Measurements from ENCODE around the gene ABCB10. TPM values are rescaled to one million over a fixed set of nuclear protein-coding genes. Genes with fewer than 3 reads are reported as not detected.

The ABCB10 gene
- total RNA-seq (2022; extraction: Qiagen RNA extraction; ENCODE audit: low read depth) = 13.6 to 19.5 TPM (median 19.3 TPM) in 5 replicates

GRCh38 chr1:229558460-229559335 lies at the start of gene ABCB10:
TSS of gene ABCB10 (minus strand) at chr1:229558707. CDS start at chr1:229558652, 55 bp downstream.

GRCh38 chr1:229507951-229508822 lies 50.3 kb downstream of the ABCB10 start, which contains the start of gene NUP133:
TSS of gene NUP133 (minus strand) at chr1:229508341. CDS start at chr1:229508249, 92 bp downstream.

Other genes starting within 250 kb of the ABCB10 start
- gene CCSAP, start 215.7 kb downstream of the ABCB10 start, total RNA-seq (2022; extraction: Qiagen RNA extraction; ENCODE audit: low read depth) = 2.5 to 7.0 TPM (median 6.6 TPM) in 5 replicates
- 0.09 to 0.29 TPM (median 0.13 TPM) in 5 replicates for gene ACTA1, start 124.6 kb downstream of the ABCB10 start, total RNA-seq (2022; extraction: Qiagen RNA extraction; ENCODE audit: low read depth)
- gene NUP133, start 50.4 kb downstream of the ABCB10 start, total RNA-seq (2022; extraction: Qiagen RNA extraction; ENCODE audit: low read depth) = 18.0 to 23.9 TPM (median 20.0 TPM) in 5 replicates
- 18.9 to 22.6 TPM (median 22.5 TPM) in 5 replicates for gene TAF5L, start 67.4 kb upstream of the ABCB10 start, total RNA-seq (2022; extraction: Qiagen RNA extraction; ENCODE audit: low read depth)
- gene URB2, start 67.5 kb upstream of the ABCB10 start, total RNA-seq (2022; extraction: Qiagen RNA extraction; ENCODE audit: low read depth) = 13.1 to 16.2 TPM (median 14.9 TPM) in 5 replicates

Data from A549 treated with RU486 at 1 μM for 4 hours (cell line).